Measurements from ENCODE around the gene ERICH2. TPM values are rescaled to one million over a fixed set of nuclear protein-coding genes. Genes with fewer than 3 reads are reported as not detected.

Gene ERICH2
- total RNA-seq, 1 donor from 2014 or later, result 0.85 TPM

DNA sequence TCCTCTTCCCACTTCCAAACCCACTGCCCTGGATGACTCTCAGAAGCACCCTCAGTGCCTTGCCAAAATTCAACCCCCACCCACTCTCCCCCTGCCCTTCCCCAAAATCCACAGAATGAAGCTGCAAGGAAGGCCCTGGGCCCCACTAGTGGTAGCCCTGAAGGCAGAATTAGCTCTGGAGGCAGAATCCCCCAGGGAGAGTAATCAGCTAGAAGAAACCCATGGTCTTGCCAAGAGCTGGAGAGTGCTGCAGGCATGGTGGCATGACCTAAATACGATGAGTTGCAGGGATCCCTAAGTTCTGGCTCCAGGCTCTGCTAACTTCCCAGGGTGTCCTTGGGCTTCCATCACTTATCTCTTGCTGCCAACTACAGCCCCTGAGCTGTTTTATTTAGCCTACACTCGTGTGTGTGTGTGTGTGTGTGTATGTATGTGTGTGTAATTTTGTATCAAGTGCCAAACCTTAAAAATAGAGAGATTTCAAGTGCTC lies 54.4 kb downstream of the ERICH2 start:
- DNase-seq (ENCODE audit: low spot score) (no peak), ATAC-seq (no peak)
- intact Hi-C loops (cut with DNase I), result no loop called here

DNA sequence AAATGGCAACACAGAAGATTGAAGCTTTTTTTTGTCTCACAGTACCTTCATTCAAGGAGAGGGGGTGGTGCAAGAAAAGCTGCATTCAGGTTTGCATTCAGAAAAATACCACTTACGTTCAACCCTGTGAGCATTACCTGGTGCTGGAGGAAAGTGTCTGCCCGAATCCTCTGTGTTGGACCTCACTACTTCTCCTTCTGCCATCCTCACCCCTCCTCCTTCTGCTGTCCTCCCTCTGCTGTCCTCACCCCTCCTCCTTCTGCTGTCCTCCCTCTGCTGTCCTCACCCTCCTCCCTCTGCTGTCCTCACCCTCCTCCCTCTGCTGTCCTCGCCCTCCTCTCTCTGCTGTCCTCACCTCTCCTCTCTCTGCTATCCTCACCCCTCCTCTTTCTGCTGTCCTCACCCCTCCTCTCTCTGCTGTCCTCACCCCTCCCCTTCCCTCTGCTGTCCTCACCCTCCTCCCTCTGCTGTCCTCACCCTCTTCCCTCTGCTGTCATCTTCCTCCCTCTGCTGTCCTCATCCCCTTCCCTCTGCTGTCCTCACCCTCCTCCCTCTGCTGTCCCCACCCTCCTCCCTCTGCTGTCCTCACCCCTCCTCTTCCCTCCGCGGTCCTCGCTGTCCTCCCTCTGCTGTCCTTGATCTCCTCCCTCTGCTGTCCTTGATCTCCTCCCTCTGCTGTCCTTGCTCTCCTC lies 57.8 kb downstream of the ERICH2 start:
- no peak for ATAC-seq
- DNase-seq (ENCODE audit: low spot score), result no peak
- intact Hi-C loops (cut with DNase I), result no loop called here

DNA sequence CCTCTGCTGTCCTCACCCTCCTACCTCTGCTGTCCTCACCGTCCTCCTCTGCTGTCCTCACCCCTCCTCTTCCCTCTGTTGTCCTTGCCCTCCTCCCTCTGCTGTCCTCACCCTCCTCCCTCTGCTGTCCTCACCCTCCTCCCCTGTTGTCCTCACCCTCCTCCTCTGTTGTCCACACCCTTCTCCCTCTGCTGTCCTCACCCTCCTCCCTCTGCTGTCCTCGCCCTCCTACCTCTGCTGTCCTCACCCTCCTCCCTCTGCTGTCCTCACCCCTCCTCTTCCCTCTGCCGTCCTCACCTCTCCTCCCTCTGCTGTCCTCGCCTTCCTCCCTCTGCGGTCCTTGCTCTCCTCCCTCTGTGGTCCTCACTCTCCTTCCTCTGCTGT lies 58.3 kb downstream of the ERICH2 start:
- intact Hi-C loops (cut with DNase I), result no loop called here
- DNase-seq (ENCODE audit: low spot score) (no peak), ATAC-seq (no peak)

DNA sequence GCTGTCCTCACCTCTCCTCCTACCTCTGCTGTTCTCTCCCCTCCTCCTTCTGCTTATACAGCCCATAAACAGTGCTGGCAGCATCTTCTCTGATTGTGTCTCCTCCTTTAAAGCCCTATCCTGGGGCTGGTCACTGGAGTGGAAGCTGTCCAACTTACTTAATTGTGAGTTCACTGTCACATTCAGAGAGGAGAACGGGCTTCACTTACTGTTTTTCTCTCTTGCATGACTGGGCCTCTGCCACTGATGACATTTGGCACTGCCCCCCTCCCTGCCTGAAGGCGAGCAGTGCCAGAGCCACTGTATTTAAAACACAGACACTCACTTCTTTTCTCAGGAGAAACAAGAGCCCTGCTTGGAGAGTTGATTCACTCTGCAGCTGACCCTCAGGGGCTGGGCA lies 58.9 kb downstream of the ERICH2 start:
- no peak for ATAC-seq
- intact Hi-C loops (cut with DNase I), result no loop called here

DNA sequence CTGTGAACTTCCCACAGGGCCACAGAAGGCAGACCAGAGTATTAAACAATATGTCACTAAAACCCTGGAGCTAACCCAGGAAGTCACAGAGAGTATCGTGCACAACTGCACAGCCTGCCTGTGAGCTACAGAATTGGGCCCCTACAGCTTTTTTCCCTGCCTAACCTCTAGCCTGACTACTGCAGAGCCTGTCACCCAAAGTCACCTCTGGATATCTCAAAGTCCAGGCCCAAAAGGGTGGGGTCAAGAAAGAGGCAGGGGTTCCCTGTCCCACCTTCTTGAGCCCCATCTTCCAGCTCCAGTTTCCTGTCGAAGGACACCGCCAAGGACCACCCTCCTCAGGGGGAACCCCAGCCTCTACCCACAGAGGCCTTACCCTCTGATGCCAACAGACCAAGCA lies 60.0 kb downstream of the ERICH2 start:
- DNase-seq (ENCODE audit: low spot score) (no peak), ATAC-seq (no peak)
- intact Hi-C loops (cut with DNase I), result no loop called here

More for the DNA sequence above, 58.9 kb downstream of the ERICH2 start:
- DNase-seq (ENCODE audit: low spot score), result no peak

DNA sequence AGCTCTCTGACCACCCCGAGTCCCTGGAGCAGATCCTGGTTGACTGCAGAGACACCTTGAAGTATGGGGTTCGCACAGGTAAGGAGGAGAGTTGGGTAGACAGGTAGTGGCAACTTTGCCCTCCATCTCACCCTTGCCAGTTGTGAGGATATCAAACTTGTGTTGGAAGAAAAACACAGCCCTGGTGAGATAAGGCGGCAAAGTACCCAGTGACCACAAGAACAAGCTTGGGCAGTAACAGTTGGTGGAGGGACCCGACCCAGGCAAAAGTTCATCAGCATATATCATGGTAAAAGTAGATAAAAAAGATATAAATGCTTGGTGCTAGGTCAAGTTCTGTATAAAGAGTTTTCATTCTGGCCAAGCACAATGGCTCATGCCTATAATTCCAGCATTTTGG lies 60.9 kb downstream of the ERICH2 start:
- ATAC-seq, result no peak

DNA sequence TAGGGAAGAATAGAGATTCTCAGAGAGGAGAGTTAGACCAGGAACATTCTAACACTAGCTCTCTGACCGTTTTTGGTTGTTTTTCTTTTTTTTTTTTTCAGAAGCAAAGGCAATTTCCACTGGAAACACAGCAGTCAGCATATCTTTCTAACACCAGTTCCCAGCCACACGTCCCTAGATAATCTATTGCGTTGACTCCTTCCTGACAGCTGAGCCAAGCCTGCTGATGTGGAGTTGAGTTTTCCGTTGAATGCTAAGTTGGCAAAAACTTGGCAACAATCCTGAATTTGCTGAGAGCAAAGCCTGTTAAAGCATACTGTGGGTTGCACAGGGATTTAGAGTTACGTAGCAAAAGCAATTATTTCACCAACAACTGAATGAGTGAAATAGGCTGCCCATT lies 65.8 kb downstream of the ERICH2 start:
- intact Hi-C loops (cut with DNase I), result no loop called here
- no peak for ATAC-seq
- no peak for DNase-seq (ENCODE audit: low spot score)

More for the DNA sequence above, 60.9 kb downstream of the ERICH2 start:
- no peak for DNase-seq (ENCODE audit: low spot score)
- intact Hi-C loops (cut with DNase I), result no loop called here

DNA sequence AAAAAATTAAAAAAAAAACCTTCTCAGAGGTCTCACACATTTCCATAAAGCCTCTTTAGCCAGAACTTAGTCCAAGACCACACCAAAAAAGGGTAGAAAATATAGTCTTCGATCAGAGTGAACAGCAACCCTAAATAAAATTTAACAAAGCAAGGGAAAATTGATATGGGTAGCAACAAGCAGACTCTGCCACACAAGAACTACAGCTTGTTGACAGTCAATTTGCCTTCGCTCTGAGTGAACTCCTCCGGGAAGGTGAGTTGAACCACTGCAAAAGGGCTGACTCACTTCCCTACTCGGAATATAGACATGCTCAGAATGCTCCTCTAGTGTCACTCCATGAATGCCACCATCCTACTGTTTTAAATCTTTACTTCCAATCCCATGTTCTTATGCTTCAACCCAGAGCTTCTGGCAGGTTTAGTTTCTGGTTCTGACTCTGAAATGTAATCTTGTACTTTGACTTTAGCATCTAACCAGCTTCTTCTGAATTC lies 70.6 kb downstream of the ERICH2 start:
- no peak for DNase-seq (ENCODE audit: low spot score)
- intact Hi-C loops (cut with DNase I), result no loop called here
- ATAC-seq, result no peak

DNA sequence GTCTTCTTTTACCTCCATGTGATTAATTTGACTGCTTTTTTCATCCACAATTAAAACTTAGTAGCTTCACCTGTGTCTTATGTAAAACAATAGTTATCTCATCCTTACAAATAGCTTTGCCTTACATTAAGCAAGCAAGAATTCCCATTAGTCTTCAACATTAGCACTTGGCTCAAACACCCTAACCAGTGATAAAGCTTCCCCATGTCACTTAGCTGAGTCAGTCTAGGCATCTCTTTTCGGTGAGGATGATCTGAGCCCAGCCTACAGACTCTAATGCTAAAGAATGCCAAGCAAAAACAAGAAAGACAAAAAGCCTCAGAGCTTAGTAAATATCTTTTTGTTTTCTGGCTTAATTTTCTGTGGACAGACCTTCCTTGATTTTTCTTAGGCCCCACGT lies 72.6 kb downstream of the ERICH2 start:
- DNase-seq (ENCODE audit: low spot score), result no peak
- intact Hi-C loops (cut with DNase I), result no loop called here
- ATAC-seq, result no peak

DNA sequence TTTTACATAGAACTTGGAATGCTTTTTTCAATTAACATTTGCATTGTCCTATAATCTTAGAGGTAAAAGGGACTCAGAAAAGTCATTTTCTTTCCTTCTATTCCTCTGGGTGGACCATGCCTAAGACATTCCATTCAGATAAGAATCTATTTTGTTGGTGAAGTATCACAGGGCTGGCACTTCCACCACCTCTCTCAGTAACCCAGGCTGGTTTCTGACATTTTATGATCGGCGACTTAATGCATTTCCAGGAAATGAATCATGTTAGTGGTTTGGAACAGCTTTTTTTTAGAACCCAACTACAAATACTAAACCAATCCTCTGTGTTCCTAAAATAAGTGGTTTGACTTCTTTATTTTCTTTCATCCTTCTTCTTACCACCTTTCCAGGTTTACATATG lies 73.5 kb downstream of the ERICH2 start:
- DNase-seq (ENCODE audit: low spot score) (no peak), ATAC-seq (no peak)
- intact Hi-C loops (cut with DNase I), result no loop called here

DNA sequence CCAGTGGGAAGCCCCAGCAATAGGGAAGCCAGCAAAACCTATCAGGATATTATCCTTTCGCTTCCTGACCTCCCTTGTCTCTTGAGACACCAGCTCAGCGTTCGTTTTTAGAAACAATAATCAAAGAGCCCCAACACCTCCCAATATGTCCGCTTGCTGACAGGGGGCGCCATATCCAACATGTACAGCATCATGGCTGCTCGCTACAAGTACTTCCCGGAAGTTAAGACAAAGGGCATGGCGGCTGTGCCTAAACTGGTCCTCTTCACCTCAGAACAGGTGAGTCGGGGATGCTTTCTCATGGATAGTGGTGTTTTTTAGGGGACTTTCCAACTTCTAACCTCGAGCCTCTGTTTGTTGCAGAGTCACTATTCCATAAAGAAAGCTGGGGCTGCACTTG lies 75.2 kb downstream of the ERICH2 start:
- DNase-seq (ENCODE audit: low spot score), result no peak
- no peak for ATAC-seq
- intact Hi-C loops (cut with DNase I), result no loop called here

DNA sequence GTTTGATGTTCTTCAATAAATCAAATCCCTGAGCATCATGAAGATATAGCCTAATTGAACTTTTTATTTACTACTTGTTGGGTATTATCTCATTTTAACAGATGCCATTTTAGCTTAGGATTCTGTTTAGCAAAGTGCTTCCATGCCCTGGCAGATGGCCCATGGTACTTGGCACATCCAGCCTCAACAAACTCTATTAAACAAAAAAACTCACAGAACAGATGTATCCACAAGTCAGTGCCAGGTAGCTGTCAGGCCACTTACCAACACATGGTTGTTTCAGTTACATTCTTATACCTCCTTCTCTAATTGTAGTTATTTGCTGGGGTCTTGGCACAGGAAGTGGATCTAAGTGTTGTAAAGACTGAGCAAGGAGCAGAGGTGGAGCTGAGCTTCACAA lies 76.1 kb downstream of the ERICH2 start:
- intact Hi-C loops (cut with DNase I), result no loop called here
- no peak for DNase-seq (ENCODE audit: low spot score)
- ATAC-seq, result no peak

DNA sequence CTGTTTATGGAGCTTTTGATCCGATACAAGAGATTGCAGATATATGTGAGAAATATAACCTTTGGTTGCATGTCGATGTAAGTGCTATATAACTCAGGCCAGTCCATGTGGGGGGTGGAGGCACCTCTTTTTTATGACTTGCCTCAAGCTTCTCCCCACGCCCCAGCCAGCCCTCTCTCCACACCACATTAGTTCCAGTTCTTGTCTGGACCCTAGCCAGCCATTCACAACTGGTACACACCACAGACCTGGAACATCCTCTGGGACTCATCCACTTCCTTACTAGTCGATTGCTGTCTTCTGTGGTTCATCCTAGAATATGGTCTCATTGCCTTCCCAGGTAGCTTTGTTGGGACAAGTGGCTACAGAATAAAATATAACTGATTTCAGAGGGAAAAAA lies 77.5 kb downstream of the ERICH2 start:
- DNase-seq (ENCODE audit: low spot score) (no peak), ATAC-seq (no peak)
- intact Hi-C loops (cut with DNase I), result no loop called here

Other genes starting within 250 kb of the ERICH2 start
- 2.4 TPM for gene SP5, start 55.0 kb upstream of the ERICH2 start, total RNA-seq
- 0.36 TPM for gene GAD1, start 46.5 kb downstream of the ERICH2 start, total RNA-seq
- 63.1 TPM for gene GORASP2, start 158.9 kb downstream of the ERICH2 start, total RNA-seq